ENCODE data around the gene PGF.

The PGF gene

DNA sequence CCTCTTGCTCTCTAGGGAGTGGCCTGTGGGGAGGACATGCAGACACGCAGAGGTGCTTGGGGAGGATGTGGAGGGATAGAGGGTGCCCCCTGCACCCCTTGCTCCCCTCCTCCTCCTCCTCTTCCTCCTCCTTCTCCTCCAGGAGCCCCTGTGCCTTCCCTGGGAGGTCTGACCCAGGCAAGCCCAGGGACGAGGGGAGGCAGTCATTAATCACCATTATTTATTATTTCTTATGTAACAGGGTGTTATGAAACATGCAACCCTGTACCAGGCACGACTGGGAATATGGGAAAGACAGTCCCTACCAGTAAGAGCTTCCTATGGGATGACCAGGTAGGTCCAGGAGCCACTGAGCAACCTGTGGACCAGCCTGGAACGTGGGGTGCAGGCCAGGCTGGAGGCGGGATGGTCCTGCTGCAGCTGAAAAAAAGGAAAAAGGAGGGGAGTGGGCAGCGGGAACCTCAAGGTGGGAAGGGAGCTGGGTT, 22.5 kb upstream of the PGF start:
- no peak for DNase-seq

DNA sequence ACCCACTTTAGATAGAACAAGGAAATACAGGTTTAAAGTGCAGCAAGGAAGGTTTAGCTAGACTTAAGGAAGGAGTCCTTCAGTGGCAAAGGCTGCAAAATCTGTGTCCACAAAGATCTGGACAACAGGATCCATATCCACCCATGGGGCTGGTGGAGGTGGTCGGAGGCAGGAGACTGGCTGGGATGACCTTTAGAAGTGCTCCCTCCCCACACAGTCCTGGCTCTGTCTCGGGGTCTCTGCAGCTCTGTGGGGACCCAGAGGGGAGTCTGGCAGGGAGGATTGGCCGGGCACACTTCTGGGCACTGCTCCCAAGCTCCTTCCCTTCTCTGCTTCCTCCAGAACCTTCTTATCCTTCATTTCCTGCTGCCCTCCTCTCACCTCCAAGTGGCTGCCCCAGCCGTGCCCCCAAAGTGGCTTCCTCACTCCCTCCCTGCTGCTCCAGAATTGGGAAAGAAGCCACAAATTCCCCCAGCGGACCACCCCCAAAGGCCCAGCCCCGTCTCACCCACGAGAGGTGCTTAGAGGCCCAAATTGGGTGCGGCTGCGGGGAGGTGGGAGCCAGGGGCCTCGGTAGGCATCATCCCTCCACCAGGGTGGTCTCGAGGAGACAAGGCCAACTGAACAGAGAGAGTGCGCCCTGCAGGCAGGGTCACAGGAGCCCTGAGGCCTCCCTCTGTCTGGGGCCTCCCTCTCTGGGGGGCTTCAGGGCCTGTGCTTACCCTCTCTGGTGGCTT, 21.9 kb upstream of the PGF start:
- no peak for DNase-seq

GRCh38 chr14:74976264-74977113, 21.1 kb upstream of the PGF start:
- no peak for DNase-seq

GRCh38 chr14:74975059-74975810, 19.8 kb upstream of the PGF start:
- no peak for DNase-seq

- DNase-seq, result no peak
Observed at GRCh38 chr14:74974364-74975058, 19.1 kb upstream of the PGF start.

DNA sequence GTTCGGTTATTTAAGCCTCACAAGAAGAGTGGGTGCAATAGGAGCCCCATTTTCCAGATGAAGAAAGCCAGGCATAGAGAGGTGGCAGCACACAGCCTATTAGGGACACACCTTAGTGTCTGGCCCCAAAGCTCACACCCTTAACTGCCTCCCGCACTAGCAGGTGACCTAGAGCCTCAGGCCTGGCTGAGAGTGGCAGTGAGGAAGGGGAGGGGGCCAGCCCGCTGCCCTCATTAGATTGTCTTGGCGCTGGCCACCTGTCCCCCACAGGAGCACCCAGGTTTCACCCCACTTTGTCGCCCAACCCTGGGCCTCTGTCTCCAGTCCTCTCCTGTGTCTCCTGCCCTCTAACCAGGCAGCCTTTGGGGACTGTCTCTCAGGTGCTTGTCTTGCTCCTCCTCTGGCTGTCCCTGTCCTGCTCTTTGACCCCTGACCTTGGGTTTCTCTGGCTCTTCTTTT, 18.5 kb upstream of the PGF start:
- no peak for DNase-seq

- peak; percentile 30 for DNase-seq
Observed at GRCh38 chr14:74973003-74973653, 17.7 kb upstream of the PGF start.

DNA sequence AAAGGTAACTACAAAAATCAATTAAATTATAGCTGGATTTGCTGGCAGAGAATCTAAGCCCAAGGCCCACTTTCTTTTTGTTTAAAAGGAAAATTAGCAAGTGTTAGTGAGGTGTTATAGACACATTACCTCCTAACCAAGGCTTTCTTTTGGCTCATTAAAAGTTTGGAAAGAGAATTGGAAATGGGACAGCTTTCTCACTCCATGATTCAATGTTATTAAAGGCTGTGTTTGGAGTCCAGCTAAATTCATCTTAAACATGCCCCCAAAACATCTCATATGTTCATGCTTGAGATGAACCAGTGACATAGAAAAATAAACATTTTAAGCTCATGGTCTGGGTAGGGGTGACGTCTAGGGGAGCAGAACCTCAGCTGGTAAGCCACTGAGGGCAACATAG, 13.4 kb upstream of the PGF start:
- no peak for DNase-seq

- no peak for DNase-seq
Observed at GRCh38 chr14:74965486-74966153, 10.2 kb upstream of the PGF start.

GRCh38 chr14:74964787-74965485, 9.5 kb upstream of the PGF start:
- DNase-seq, result no peak

GRCh38 chr14:74963705-74964271, 8.4 kb upstream of the PGF start:
- DNase-seq, result no peak

DNA sequence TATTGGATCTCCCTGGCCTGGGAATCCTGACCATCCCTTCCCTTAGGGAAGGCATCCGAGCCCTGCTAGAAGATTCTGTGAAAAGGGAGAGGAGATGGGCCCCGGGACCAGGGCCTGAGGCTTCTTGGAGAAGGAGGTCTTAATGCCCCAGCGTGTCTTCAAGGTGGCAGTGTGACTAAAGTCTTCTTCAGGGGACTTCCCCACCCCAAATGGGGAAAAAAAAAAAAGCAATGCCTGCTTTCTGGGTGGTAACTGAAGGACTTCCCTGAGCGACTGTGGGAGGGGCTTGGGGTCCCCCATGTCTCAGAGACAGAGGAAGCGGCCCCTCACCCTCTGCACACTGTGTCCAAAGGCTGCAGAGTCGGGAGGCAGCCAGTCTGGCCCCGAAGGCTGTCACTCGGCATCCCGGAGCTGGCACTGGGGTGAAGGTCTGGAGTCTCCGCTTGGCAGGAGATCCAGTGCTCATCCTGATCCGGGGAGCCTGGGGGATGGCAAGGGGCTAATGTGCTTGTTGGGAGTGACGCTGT, 7.8 kb upstream of the PGF start:
- DNase-seq, result no peak

- peak; percentile 53 for DNase-seq
Observed at GRCh38 chr14:74962493-74962892, 7.1 kb upstream of the PGF start.

GRCh38 chr14:74962046-74962445, 6.6 kb upstream of the PGF start:
- DNase-seq, result no peak

- no peak for DNase-seq
Observed at GRCh38 chr14:74961238-74961911, 6.0 kb upstream of the PGF start.

DNA sequence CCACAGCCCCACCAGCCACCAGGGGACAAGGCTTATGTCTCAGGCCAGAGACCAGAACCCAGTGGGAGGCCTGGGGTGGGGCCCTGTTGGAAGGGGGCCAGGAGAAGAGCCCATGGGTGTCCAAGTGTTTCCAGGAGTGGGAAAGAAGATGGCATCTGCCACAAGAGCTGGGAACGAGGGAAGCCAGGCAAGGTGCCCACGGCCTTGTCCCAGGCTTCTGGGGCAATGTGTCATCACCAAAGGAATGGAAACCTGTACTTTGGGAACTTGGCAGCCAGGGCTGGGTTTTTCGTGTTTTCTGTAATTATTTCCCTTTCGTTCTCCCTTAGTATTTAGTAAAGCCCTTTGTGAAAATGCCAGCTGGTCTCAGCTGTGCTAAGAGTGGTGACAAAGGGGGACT, 5.3 kb upstream of the PGF start:
- DNase-seq, result no peak

DNA sequence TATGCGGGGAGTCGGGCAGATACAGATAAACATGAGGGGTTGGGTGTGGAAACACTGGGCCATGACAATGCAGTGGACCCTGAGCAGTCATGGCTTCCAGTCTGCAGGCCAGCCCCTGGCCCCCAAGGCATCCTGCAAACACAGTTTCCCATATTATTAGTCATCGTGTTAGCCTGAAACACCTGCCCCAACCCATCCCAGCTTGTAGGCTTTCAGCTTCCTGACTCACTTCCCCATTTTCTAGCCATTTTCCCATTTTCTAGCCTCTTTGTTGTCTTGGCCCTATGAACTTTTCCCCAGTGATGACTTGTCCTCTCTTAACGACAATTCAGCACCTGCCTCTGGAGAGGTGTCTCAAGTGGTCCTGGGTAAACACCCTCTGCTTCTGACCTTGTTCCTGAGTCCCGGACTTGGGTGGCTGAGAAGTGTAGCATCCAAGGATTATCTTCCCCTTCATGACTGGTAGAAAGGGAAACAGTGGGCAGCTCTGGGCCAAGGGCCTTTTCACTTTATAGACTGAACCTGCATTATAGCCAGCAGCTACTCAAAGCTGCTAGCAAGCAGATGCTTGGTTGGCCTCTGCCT, 4.3 kb upstream of the PGF start:
- DNase-seq, result no peak

GRCh38 chr14:74956280-74957072, 1.1 kb upstream of the PGF start:
- DNase-seq, result no peak

DNA sequence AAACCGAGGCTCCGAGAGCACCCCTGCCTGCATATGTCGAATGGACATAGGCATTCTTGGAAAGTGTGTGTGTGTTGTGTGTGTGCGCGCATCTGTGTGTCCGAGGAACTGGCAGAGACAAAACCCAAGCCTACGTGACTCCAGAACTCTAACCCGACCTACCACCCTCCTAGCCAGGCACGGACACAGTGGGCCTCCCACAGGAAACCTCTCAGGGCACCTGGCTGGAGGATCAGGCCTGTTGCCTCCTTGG, 556 bp upstream of the PGF start:
- DNase-seq, result no peak
